Activated naive CD8-positive, alpha-beta T cell treated with anti-CD3 and anti-CD28 coated beads for 36 hours (primary cell): ENCODE results near the gene PIGM. TPM values are rescaled to one million over a fixed set of nuclear protein-coding genes. Genes with fewer than 3 reads are reported as not detected.

Source experiments
- DNase-seq: peaks from one replicate; pipeline ENCODE4 v3.0.0; 2021
- H3K27ac Mint-ChIP-seq: one replicate; pipeline ENCODE4 v1.8.0; 2022; ENCODE audit warnings: mild to moderate bottlenecking, moderate library complexity, mixed read lengths
- H3K27me3 Mint-ChIP-seq: one replicate; pipeline ENCODE4 v1.8.0; 2022; ENCODE audit warnings: mild to moderate bottlenecking, mixed read lengths
- H3K36me3 Mint-ChIP-seq: one replicate; pipeline ENCODE4 v1.8.0; 2021; ENCODE audit warnings: mild to moderate bottlenecking, mixed read lengths
- H3K4me1 Mint-ChIP-seq: one replicate; pipeline ENCODE4 v1.8.0; 2021; ENCODE audit warnings: mixed read lengths
- H3K4me3 Mint-ChIP-seq: one replicate; pipeline ENCODE4 v1.8.0; 2022; ENCODE audit warnings: mild to moderate bottlenecking, moderate library complexity, mixed read lengths
- H3K9me3 Mint-ChIP-seq: one replicate; pipeline ENCODE4 v1.8.0; 2022; ENCODE audit warnings: mixed read lengths
- total RNA-seq, 2 experiments: library from RNA; stranded (reverse); gene quantifications; one replicate each; pipeline ENCODE4 v1.2.3, GENCODE V29; 2021

PIGM gene
- total RNA-seq, 2 experiments from 2014 or later = 4.7 TPM

DNA sequence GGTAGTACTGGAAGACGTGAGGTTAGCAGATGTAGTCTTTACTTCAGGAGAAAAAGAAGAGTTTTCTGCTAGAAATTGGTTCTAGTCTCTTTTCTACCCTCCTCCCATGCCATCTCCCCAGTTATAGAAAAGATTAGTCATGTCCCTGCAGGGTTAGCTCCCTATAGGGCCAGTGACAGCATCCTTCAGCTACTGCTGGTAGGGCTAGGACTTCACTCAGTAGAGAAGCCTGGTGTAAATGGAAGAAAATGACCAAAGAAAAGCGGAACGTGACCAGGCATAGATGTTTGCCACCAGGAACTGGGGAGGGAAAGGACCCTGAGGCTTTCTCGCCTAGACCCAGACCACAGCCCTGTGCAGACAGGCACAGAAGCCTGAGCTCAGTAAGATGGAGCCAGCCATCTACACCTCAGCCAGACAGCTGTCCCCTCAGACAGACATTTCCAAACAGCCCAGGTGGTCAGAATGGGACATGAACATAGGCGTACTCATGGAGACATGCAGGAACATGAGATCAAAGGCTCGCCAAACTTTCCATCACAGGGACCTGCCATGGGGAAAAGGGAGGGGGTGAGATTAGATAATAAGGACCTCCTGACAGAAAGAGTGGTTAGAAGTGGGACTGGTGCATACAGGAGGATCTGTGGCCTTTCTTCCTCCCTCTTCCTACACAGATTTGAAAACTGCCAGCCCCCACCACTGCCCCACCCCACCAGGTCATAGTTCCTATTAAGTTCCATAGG lies 54.3 kb downstream of the PIGM start:
- DNase-seq = no peak
- Mint-ChIP-seq H3K36me3 (no peaks in the 10 kb centered on the region), H3K4me3 (no peak overlapping the region), H3K9me3 (no peaks in the 10 kb centered on the region), H3K4me1 (no peaks in the 10 kb centered on the region), H3K27me3 (peaks cover 8% of the 10 kb centered on the region), H3K27ac (no peak overlapping the region)

Other genes starting within 250 kb of the PIGM start
- gene FCRL6, start 229.6 kb downstream of the PIGM start, total RNA-seq = not detected
- 1 to 10 TPM; 1.3 to 2.1 TPM for gene SLAMF8, start 205.1 kb downstream of the PIGM start, total RNA-seq
- not detected for gene VSIG8, start 169.3 kb downstream of the PIGM start, total RNA-seq
- gene CFAP45, start 131.8 kb downstream of the PIGM start, total RNA-seq = under 1 TPM; 0.78 to 0.80 TPM
- 100 to 1,000 TPM; 463 to 489 TPM for gene TAGLN2, start 106.5 kb downstream of the PIGM start, total RNA-seq
- gene IGSF9, start 86.4 kb downstream of the PIGM start, total RNA-seq = under 1 TPM in 1 of 2 experiments, not detected in 1; 0.08 TPM
- gene SLAMF9, start 77.8 kb downstream of the PIGM start, total RNA-seq = not detected
- not detected for gene KCNJ10, start 38.2 kb upstream of the PIGM start, total RNA-seq
- gene KCNJ9, start 49.5 kb upstream of the PIGM start, total RNA-seq = under 1 TPM in 1 of 2 experiments, not detected in 1; 0.04 TPM
- 10 to 100 TPM; 38.0 to 39.0 TPM for gene IGSF8, start 66.6 kb upstream of the PIGM start, total RNA-seq
- not detected for gene ATP1A2, start 83.8 kb upstream of the PIGM start, total RNA-seq
- gene ATP1A4, start 119.6 kb upstream of the PIGM start, total RNA-seq = not detected
- gene CASQ1, start 158.6 kb upstream of the PIGM start, total RNA-seq = not detected
- gene PEA15, start 173.4 kb upstream of the PIGM start, total RNA-seq = 10 to 100 TPM; 51.7 to 57.4 TPM
- gene DCAF8, start 230.6 kb upstream of the PIGM start, total RNA-seq = 10 to 100 TPM; 86.9 to 94.1 TPM